Mesendoderm (in vitro differentiated cells): ENCODE data around the gene TANC1.

Experiments used
- DNase-seq: peaks from one replicate; pipeline ENCODE4 v3.0.0; 2013
- H2AK5ac ChIP-seq: 2 replicates; pipeline ENCODE4 v1.6.1; 2013; ENCODE audit warnings: low read length, inconsistent platforms
- H2BK120ac ChIP-seq: 2 replicates; pipeline ENCODE4 v1.6.1; 2013; ENCODE audit warnings: low read depth, mild to moderate bottlenecking, low read length, moderate library complexity, mixed read lengths
- H2BK15ac ChIP-seq: replicated peaks from 2 replicates; pipeline ENCODE4 v1.6.1; 2013; ENCODE audit warnings: low read depth, mild to moderate bottlenecking, moderate library complexity
- H2BK5ac ChIP-seq: 2 replicates; pipeline ENCODE4 v1.6.1; 2013; ENCODE audit warnings: low read length, inconsistent platforms
- H3K18ac ChIP-seq: 2 replicates; pipeline ENCODE4 v1.6.1; 2013; ENCODE audit warnings: mild to moderate bottlenecking, low read length, mixed read lengths
- H3K23ac ChIP-seq: one replicate; pipeline ENCODE4 v1.6.1; 2013; ENCODE audit warnings: low read length
- H3K27ac ChIP-seq: 2 replicates; pipeline ENCODE4 v1.5.1; 2013; ENCODE audit warnings: low read depth, mild to moderate bottlenecking, inconsistent platforms, low read length, moderate library complexity
- H3K27me3 ChIP-seq: 2 replicates; pipeline ENCODE4 v1.6.1; 2013; ENCODE audit warnings: low read length, control low read depth, mild to moderate bottlenecking, inconsistent platforms; ENCODE audit not compliant: insufficient read depth, poor library complexity
- H3K36me3 ChIP-seq: 2 replicates; pipeline ENCODE4 v1.6.1; 2013; ENCODE audit warnings: low read length, inconsistent platforms; ENCODE audit not compliant: control insufficient read depth, insufficient read depth
- H3K4ac ChIP-seq: one replicate; pipeline ENCODE4 v1.6.1; 2013; ENCODE audit warnings: low read depth, mild to moderate bottlenecking, low read length, moderate library complexity
- H3K4me1 ChIP-seq: 2 replicates; pipeline ENCODE4 v1.6.1; 2013; ENCODE audit warnings: low read depth, low read length, inconsistent platforms; ENCODE audit not compliant: control insufficient read depth
- H3K4me2 ChIP-seq: 2 replicates; pipeline ENCODE4 v1.6.1; 2013; ENCODE audit warnings: low read length
- H3K4me3 ChIP-seq: 2 replicates; pipeline ENCODE4 v1.5.1; 2013; ENCODE audit warnings: mild to moderate bottlenecking, low read length
- H3K56ac ChIP-seq: one replicate; pipeline ENCODE4 v1.6.1; 2013; ENCODE audit warnings: low read length
- H3K79me1 ChIP-seq: 2 replicates; pipeline ENCODE4 v1.6.1; 2013; ENCODE audit warnings: low read length, inconsistent platforms
- H3K79me2 ChIP-seq: 2 replicates; pipeline ENCODE4 v1.6.1; 2013; ENCODE audit warnings: mild to moderate bottlenecking, low read length; ENCODE audit not compliant: control insufficient read depth, insufficient read depth
- H3K9ac ChIP-seq: 2 replicates; pipeline ENCODE4 v1.6.1; 2013; ENCODE audit warnings: low read length, inconsistent platforms
- H4K5ac ChIP-seq: one replicate; pipeline ENCODE4 v1.6.1; 2013; ENCODE audit warnings: low read length
- H4K8ac ChIP-seq: one replicate; pipeline ENCODE4 v1.6.1; 2013; ENCODE audit warnings: low read depth, mild to moderate bottlenecking, control low read depth, low read length, moderate library complexity
- WGBS: extraction: QIAGEN DNeasy Blood & Tissue Kit; methylation state at CpG from one replicate; pipeline ENCODE4 v1.1.7; 2013; ENCODE audit warnings: low lambda C conversion rate, missing lambda C conversion rate; ENCODE audit not compliant: insufficient coverage; ENCODE audit errors: extremely low coverage; 5-methylcytosine and 5-hydroxymethylcytosine counted together

The TANC1 gene

DNA sequence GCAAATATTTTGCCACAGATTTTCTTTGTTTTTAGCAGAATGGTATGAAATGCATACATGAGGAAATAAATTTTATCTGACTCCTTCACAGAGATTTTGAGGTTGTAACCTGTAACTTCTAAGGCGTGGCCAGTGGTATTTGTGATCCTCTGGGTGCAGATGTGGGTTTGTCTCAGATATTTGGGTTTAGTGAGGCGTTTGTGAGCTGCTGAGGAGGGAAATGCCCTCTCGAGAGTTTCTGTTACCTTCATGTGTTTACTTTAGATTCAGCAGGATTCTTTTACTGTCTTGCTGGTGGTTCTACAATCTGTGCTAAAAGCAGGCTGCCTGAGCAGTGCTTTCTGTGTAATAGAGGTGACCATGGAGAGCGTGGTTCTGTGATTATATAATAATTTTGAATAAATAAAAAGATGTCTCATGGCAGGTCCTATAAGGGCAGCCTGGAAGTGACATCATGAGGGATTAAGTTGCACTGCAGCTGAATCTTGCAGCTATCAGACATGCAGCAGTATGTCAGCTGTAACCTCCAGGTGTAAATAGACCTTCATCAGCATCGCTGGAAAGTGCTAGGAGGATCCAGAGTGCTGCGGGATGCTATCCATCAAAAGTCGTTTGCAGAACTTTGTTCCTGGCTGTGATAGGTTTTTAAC, 34.1 kb downstream of the TANC1 start:
- Histone ChIP-seq H4K8ac (no peak overlapping the region), H3K79me1 (no peaks in the 10 kb centered on the region), H2BK15ac (no peak overlapping the region), H3K27me3 (no peaks in the 10 kb centered on the region), H3K56ac (no peak overlapping the region), H3K23ac (no peak overlapping the region), H3K79me2 (no peaks in the 10 kb centered on the region), H3K4ac (no peak overlapping the region), H3K18ac (no peak overlapping the region), H3K9ac (no peak overlapping the region), H3K4me2 (no peak overlapping the region), H3K27ac (no peak overlapping the region), H3K4me1 (no peaks in the 10 kb centered on the region), H2AK5ac (no peak overlapping the region), H3K36me3 (no peaks in the 10 kb centered on the region), H3K4me3 (no peak overlapping the region), H2BK5ac (no peak overlapping the region), H4K5ac (no peak overlapping the region), H2BK120ac (no peak overlapping the region)
- WGBS = no CpG with 5 or more reads among the region's 7 CpGs
- no peak for DNase-seq

DNA sequence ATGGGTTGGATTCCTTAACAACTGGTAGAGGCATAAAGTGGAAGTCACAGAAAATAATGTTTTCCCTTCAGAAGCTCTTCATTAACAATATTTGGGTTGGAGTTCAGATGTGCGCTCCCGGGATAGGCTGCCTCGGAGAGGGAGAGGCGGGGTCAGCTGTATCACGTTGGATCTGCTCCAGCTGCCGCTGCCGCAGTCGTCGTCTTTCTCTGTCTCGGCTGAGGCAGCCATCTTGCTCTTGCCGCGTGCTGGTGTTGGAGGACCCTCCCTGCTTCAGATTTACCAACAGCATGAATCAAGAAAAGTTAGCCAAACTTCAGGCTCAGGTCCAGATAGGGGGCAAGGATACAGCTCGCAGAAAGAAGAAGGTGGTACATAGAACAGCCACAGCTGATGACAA, 35.1 kb downstream of the TANC1 start:
- Histone ChIP-seq H3K23ac (no peak overlapping the region), H3K27ac (no peak overlapping the region), H2BK120ac (no peak overlapping the region), H3K56ac (no peak overlapping the region), H3K18ac (no peak overlapping the region), H4K8ac (no peak overlapping the region), H3K4ac (no peak overlapping the region), H3K4me3 (no peak overlapping the region), H3K27me3 (no peaks in the 10 kb centered on the region), H3K79me1 (no peaks in the 10 kb centered on the region), H2AK5ac (no peak overlapping the region), H3K79me2 (no peaks in the 10 kb centered on the region), H3K9ac (no peak overlapping the region), H2BK5ac (no peak overlapping the region), H3K36me3 (no peaks in the 10 kb centered on the region), H4K5ac (no peak overlapping the region), H3K4me2 (no peak overlapping the region), H2BK15ac (no peak overlapping the region), H3K4me1 (no peaks in the 10 kb centered on the region)
- DNase-seq = no peak
- WGBS = no CpG with 5 or more reads among the region's 13 CpGs

DNA sequence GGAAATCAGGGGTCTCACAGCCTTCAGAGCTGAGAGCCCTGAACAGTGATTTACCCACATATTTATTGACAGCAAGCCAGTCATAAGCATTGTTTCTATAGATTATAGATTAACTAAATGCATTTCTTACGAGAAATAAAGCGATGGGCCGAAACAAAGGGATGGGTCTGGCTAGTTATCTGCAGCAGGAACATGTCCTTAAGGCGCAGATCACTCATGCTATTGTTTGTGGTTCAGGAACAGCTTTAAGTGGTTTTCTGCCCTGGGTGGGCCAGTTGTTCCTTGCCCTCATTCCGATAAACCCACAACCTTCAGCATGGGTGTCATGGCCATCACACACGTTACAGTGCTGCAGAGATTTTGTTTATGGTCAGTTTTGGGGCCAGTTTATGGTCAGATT, 36.4 kb downstream of the TANC1 start:
- no peaks in the 10 kb centered on the region for H3K79me1 ChIP-seq
- no peak overlapping the region for H3K56ac ChIP-seq
- H2BK5ac ChIP-seq = no peak overlapping the region
- no CpG with 5 or more reads among the region's 6 CpGs for WGBS
- no peak overlapping the region for H3K4me3 ChIP-seq
- H3K9ac ChIP-seq = no peak overlapping the region
- H3K27me3 ChIP-seq = no peaks in the 10 kb centered on the region
- no peak overlapping the region for H4K5ac ChIP-seq
- H4K8ac ChIP-seq = no peak overlapping the region
- H2BK15ac ChIP-seq = no peak overlapping the region
- no peak overlapping the region for H2AK5ac ChIP-seq
- H3K18ac ChIP-seq = no peak overlapping the region
- no peak overlapping the region for H3K27ac ChIP-seq
- no peak overlapping the region for H3K4me2 ChIP-seq
- H3K4me1 ChIP-seq = no peaks in the 10 kb centered on the region
- no peaks in the 10 kb centered on the region for H3K36me3 ChIP-seq
- no peak overlapping the region for H3K4ac ChIP-seq
- DNase-seq = no peak
- H3K23ac ChIP-seq = no peak overlapping the region
- H3K79me2 ChIP-seq = no peaks in the 10 kb centered on the region
- no peak overlapping the region for H2BK120ac ChIP-seq

DNA sequence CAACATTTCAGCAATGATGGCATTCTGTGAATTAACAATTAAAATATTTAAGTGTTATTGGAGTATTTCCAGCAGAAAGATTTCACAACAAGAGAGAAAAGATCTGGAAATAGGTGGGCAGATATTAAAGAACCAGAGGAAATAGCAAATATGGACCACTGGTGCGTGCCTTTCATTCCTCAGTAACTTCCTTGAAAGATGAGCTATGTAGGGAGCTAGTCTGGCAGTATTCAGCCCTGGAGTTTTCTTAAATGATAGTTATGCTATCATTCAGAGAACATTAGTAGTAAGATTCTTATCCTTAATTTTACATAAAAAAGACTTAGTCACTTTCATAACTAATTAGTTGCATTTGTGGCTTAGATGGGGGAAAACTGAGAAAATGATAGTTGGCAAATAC, 41.5 kb downstream of the TANC1 start:
- Histone ChIP-seq H4K8ac (no peak overlapping the region), H3K4me3 (no peak overlapping the region), H2AK5ac (no peak overlapping the region), H3K36me3 (no peaks in the 10 kb centered on the region), H3K4me1 (peaks cover 3% of the 10 kb centered on the region), H3K9ac (no peak overlapping the region), H3K4ac (no peak overlapping the region), H3K27ac (no peak overlapping the region), H3K79me2 (no peaks in the 10 kb centered on the region), H3K23ac (no peak overlapping the region), H2BK120ac (no peak overlapping the region), H3K18ac (no peak overlapping the region), H4K5ac (no peak overlapping the region), H3K27me3 (no peaks in the 10 kb centered on the region), H2BK5ac (no peak overlapping the region), H3K4me2 (no peak overlapping the region), H3K79me1 (no peaks in the 10 kb centered on the region), H3K56ac (no peak overlapping the region), H2BK15ac (no peak overlapping the region)
- DNase-seq = no peak
- no CpG with 5 or more reads among the region's 1 CpG for WGBS

DNA sequence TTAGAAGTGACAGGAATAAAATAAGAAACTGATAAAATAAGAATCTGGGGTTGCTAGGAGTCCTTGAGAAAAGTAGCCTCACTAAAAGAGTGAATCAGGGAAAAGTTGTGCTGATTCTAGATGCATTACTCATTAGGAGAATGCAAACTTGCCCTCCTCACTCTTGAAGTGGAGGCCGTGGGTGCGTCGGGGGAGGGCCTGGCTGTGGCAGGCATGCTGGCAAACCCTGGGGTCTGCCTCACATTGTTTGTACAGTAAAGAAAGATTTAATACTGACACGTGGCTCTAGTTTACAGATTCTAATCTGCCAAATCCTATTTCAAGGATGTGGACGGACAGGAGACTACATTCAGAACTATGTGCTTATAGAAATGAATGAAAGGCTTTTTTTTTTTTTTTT, 41.9 kb downstream of the TANC1 start:
- Histone ChIP-seq H2AK5ac (no peak overlapping the region), H3K27ac (no peak overlapping the region), H2BK120ac (no peak overlapping the region), H3K4ac (no peak overlapping the region), H3K4me3 (no peak overlapping the region), H3K79me2 (no peaks in the 10 kb centered on the region), H3K4me1 (peaks cover 3% of the 10 kb centered on the region), H3K56ac (peak overlapping the region; percentile 22), H3K27me3 (no peaks in the 10 kb centered on the region), H3K23ac (no peak overlapping the region), H3K9ac (no peak overlapping the region), H4K5ac (no peak overlapping the region), H3K4me2 (no peak overlapping the region), H3K18ac (no peak overlapping the region), H3K36me3 (no peaks in the 10 kb centered on the region), H2BK15ac (no peak overlapping the region), H2BK5ac (no peak overlapping the region), H3K79me1 (no peaks in the 10 kb centered on the region), H4K8ac (no peak overlapping the region)
- DNase-seq = peak; percentile 24
- WGBS = no CpG with 5 or more reads among the region's 5 CpGs

DNA sequence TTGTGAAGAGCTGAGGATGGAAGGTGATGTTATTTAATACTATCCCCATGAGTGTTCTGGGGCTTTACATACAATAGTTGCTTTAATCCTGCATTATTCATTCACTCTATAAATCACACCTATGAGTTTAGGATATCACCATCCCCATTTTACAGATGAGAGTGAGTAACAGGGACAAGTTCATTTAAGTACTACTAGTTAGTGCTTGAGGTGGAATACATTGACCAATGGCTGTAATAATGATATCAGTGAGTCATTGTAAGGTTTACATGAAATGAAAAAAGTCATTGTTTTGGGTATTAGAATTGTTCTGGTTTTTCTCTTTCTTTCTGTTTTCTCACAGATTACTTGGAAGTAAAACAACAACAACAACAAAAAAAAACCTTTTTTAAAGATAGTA, 42.5 kb downstream of the TANC1 start:
- no peak overlapping the region for H3K23ac ChIP-seq
- H2BK120ac ChIP-seq = no peak overlapping the region
- no peak overlapping the region for H2BK15ac ChIP-seq
- no peak overlapping the region for H2AK5ac ChIP-seq
- H3K9ac ChIP-seq = no peak overlapping the region
- DNase-seq = no peak
- no peak overlapping the region for H3K56ac ChIP-seq
- no peak overlapping the region for H2BK5ac ChIP-seq
- no peaks in the 10 kb centered on the region for H3K79me1 ChIP-seq
- H3K4me1 ChIP-seq = peaks cover 3% of the 10 kb centered on the region
- no peak overlapping the region for H3K27ac ChIP-seq
- no peak overlapping the region for H4K5ac ChIP-seq
- H3K27me3 ChIP-seq = no peaks in the 10 kb centered on the region
- no peaks in the 10 kb centered on the region for H3K36me3 ChIP-seq
- H3K4me3 ChIP-seq = no peak overlapping the region
- no peak overlapping the region for H3K4ac ChIP-seq
- H3K18ac ChIP-seq = no peak overlapping the region
- H3K4me2 ChIP-seq = no peak overlapping the region
- no peak overlapping the region for H4K8ac ChIP-seq
- no peaks in the 10 kb centered on the region for H3K79me2 ChIP-seq
